ENCODE measurements around the gene SHLD3. TPM values are rescaled to one million over a fixed set of nuclear protein-coding genes. Genes with fewer than 3 reads are reported as not detected.

Gene SHLD3
- polyA plus RNA-seq, 1 of the 3 experiments (the other 2 are of a cell fraction), result 2.4 TPM

DNA sequence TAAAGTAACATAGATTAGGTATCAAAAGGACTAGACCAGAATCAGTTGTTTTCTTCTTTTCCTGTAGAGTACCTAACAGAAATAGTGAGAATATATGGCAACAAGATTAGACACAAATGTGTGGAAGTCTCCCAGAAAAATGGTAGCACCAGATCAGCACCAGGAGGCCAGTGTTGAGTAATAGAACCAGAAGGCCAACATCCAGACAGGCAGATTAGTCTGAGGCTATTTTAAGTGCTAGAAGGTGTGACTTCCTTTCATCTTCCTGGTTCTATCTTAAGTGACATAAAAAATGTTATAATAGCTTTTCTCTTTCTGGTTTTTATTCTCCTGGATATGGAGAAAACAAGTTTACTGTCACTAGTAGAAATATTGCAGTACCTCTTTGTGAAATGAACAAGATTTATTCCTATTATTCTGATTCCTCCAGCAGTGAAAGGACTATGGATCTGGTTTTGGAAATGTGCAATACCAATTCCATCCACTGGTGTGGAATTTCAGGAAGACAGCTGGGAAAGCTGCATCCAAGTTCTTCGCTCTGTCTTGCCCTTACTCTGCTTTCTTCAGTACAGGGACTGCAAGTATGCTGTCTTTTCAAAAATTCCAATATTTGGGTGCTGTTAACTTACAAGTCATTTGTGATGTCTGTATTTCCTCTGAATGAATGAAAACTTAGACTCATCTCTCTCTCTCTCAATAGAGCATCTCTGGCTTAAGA is 39.1 kb downstream of the SHLD3 start:
- peaks cover 54 to 75% of the 10 kb centered on the region in 2 experiments for H3K36me3 ChIP-seq (replicated peaks in 1 of 2; ENCODE audit: control insufficient read depth in 1 of 2, insufficient read depth in 2 of 2, low read length in 1 of 2)
- no peaks in the 10 kb centered on the region for H3K9me2 ChIP-seq
- ChIA-PET POLR2A (no interaction called here), CTCF (interaction anchor here (0.9 to 4.3 kb wide), 5 partner anchors 11 to 31 kb away, joined by 3 to 24 read pairs (median 7); no protein-coding TSS in a partner anchor)
- no peaks in the 10 kb centered on the region for H3K27me3 ChIP-seq (ENCODE audit: insufficient read depth)
- H3K4me3 ChIP-seq (ENCODE audit: low read depth in 2 of 2, low read length in 1 of 2), result no peak overlapping the region
- H3K79me2 ChIP-seq (ENCODE audit: insufficient read depth), result no peaks in the 10 kb centered on the region
- H3F3A ChIP-seq (replicated peaks; ENCODE audit: insufficient read depth), result no peaks in the 10 kb centered on the region
- no peaks in the 10 kb centered on the region for H3K9me3 ChIP-seq
- H3K4me1 ChIP-seq (ENCODE audit: control insufficient read depth in 1 of 2, insufficient read depth in 2 of 2, low read depth in 1 of 2, low read length in 1 of 2), result no peaks in the 10 kb centered on the region
- H3K9ac ChIP-seq, result no peak overlapping the region
- no peak overlapping the region for H2AFZ ChIP-seq (ENCODE audit: low read depth)
- no peak overlapping the region for H3K27ac ChIP-seq (ENCODE audit: low read depth in 2 of 2, low read length in 1 of 2)
- no peak overlapping the region for H3K4me2 ChIP-seq
- 100% methylated on average over 1 of the region's 1 CpG for WGBS (ENCODE audit: low lambda C conversion rate)
- no peaks in the 10 kb centered on the region for H4K20me1 ChIP-seq (ENCODE audit: insufficient read depth)
- peak; percentile 60 for TF ChIP-seq CTCF (IDR thresholded peaks at IDR 0.05)
- TF ChIP-seq RAD21 (IDR thresholded peaks at IDR 0.05; ENCODE audit: low read length), result peak; percentile 8; the same call in 1 of the 2 replicates
- TF ChIP-seq TAF1 (IDR thresholded peaks at IDR 0.05; ENCODE audit: borderline replicate concordance, low read depth, low read length), result no peak
- DNase-seq, result peak; percentile 17

DNA sequence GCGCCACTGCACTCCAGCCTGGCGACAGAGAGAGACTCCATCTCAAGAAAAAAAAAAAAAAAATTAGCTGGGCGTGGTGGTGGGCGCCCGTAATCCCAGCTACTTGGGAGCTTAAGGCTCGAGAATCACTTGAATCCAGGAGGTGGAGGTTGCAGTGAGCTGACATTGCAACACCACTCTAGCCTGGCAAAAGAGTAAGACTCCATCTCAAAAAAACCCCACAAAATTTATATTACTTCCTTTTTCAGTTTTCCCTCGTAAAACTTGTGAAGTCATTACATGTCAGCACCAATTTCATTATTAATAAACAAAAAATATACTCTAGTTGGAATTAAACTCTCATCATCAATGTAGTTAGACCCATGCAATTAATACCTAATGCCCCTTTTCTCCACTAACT is 43.9 kb downstream of the SHLD3 start:
- Histone ChIP-seq H3K4me2 (no peak overlapping the region), H3K27ac (ENCODE audit: low read depth in 2 of 2, low read length in 1 of 2) (no peak overlapping the region), H3F3A (replicated peaks; ENCODE audit: insufficient read depth) (no peaks in the 10 kb centered on the region), H3K9me2 (no peaks in the 10 kb centered on the region), H3K9me3 (no peaks in the 10 kb centered on the region), H3K4me3 (ENCODE audit: low read depth in 2 of 2, low read length in 1 of 2) (no peak overlapping the region), H4K20me1 (ENCODE audit: insufficient read depth) (no peaks in the 10 kb centered on the region), H3K4me1 (ENCODE audit: control insufficient read depth in 1 of 2, insufficient read depth in 2 of 2, low read depth in 1 of 2, low read length in 1 of 2) (no peaks in the 10 kb centered on the region), H3K36me3 (replicated peaks in 1 of 2; ENCODE audit: control insufficient read depth in 1 of 2, insufficient read depth in 2 of 2, low read length in 1 of 2) (peaks cover 36 to 70% of the 10 kb centered on the region in 2 experiments), H3K79me2 (ENCODE audit: insufficient read depth) (no peaks in the 10 kb centered on the region), H3K9ac (no peak overlapping the region), H2AFZ (ENCODE audit: low read depth) (no peak overlapping the region), H3K27me3 (ENCODE audit: insufficient read depth) (no peaks in the 10 kb centered on the region)
- CTCF ChIA-PET, result no interaction called here
- POLR2A ChIA-PET, result no interaction called here
- DNase-seq, result no peak
- WGBS (ENCODE audit: low lambda C conversion rate), result 81% methylated on average over 7 of the region's 7 CpGs
- TF ChIP-seq EZH2phosphoT487 (IDR thresholded peaks at IDR 0.05; ENCODE audit: borderline replicate concordance, low read depth) (no peak), RXRA (IDR thresholded peaks at IDR 0.05; ENCODE audit: borderline replicate concordance, low read depth) (no peak), JUND (IDR thresholded peaks at IDR 0.05) (no peak), SMC3 (IDR thresholded peaks at IDR 0.05; ENCODE audit: low read depth, low read length) (no peak), MEF2A (IDR thresholded peaks at IDR 0.05; ENCODE audit: borderline replicate concordance, low read depth) (no peak), CTCF (IDR thresholded peaks at IDR 0.05) (no peak)
- TF ChIP-seq, protein P1, sequence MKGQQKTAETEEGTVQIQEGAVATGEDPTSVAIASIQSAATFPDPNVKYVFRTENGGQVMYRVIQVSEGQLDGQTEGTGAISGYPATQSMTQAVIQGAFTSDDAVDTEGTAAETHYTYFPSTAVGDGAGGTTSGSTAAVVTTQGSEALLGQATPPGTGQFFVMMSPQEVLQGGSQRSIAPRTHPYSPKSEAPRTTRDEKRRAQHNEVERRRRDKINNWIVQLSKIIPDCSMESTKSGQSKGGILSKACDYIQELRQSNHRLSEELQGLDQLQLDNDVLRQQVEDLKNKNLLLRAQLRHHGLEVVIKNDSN (IDR thresholded peaks at IDR 0.05; ENCODE audit: borderline replicate concordance, low read depth), result no peak

All from SK-N-SH (cell line).